ENCODE data around the gene ISX.
A peak's percentile ranks its signal among the peaks of the same experiment; 100 is the strongest.

ISX gene

GRCh38 chr22:35065796-35066218 is at the start of gene ISX:
ISX (plus strand) TSS chr22:35066158; CDS start chr22:35067088, 930 bp downstream.
- peaks cover 76% of the 10 kb centered on the region for H3K27me3 Mint-ChIP-seq (ENCODE audit: low read depth, poor library complexity)
- H3K9me3 Mint-ChIP-seq = peaks cover under 1% of the 10 kb centered on the region
- no peaks in the 10 kb centered on the region for H3K36me3 Mint-ChIP-seq (ENCODE audit: low read depth)
- TF ChIP-seq CTCF (IDR thresholded peaks at IDR 0.05) = no peak
- H3K4me1 Mint-ChIP-seq = peaks cover 43% of the 10 kb centered on the region
- peak; percentile 31 for DNase-seq
- peak within 1 kb of the TSS; percentile 38 for H3K27ac Mint-ChIP-seq
- H3K4me3 Mint-ChIP-seq = peak within 1 kb of the TSS; percentile 55

GRCh38 chr22:35016909-35017308 is 49.0 kb upstream of the ISX start:
- H3K4me1 Mint-ChIP-seq = peaks cover 15% of the 10 kb centered on the region
- no peak for DNase-seq
- H3K27me3 Mint-ChIP-seq (ENCODE audit: low read depth, poor library complexity) = peaks cover 19% of the 10 kb centered on the region
- TF ChIP-seq CTCF (IDR thresholded peaks at IDR 0.05) = no peak
- H3K27ac Mint-ChIP-seq = no peak overlapping the region
- no peaks in the 10 kb centered on the region for H3K9me3 Mint-ChIP-seq
- no peak overlapping the region for H3K4me3 Mint-ChIP-seq
- no peaks in the 10 kb centered on the region for H3K36me3 Mint-ChIP-seq (ENCODE audit: low read depth)

- Mint-ChIP-seq H3K4me3 (no peak overlapping the region), H3K4me1 (peaks cover 19% of the 10 kb centered on the region), H3K27me3 (ENCODE audit: low read depth, poor library complexity) (peaks cover 33% of the 10 kb centered on the region), H3K9me3 (peaks cover under 1% of the 10 kb centered on the region), H3K27ac (no peak overlapping the region), H3K36me3 (ENCODE audit: low read depth) (no peaks in the 10 kb centered on the region)
- TF ChIP-seq CTCF (IDR thresholded peaks at IDR 0.05) = no peak
- no peak for DNase-seq
Measured at GRCh38 chr22:35018995-35019394, 47.0 kb upstream of the ISX start.

- no peak for TF ChIP-seq CTCF (IDR thresholded peaks at IDR 0.05)
- Mint-ChIP-seq H3K9me3 (peaks cover 4% of the 10 kb centered on the region), H3K27me3 (ENCODE audit: low read depth, poor library complexity) (peaks cover 30% of the 10 kb centered on the region), H3K4me3 (no peak overlapping the region), H3K27ac (no peak overlapping the region), H3K4me1 (peaks cover 22% of the 10 kb centered on the region), H3K36me3 (ENCODE audit: low read depth) (no peaks in the 10 kb centered on the region)
- DNase-seq = no peak
Measured at GRCh38 chr22:35020517-35020916, 45.4 kb upstream of the ISX start.

- DNase-seq = no peak
- Mint-ChIP-seq H3K36me3 (ENCODE audit: low read depth) (no peaks in the 10 kb centered on the region), H3K27me3 (ENCODE audit: low read depth, poor library complexity) (peaks cover 34% of the 10 kb centered on the region), H3K4me3 (no peak overlapping the region), H3K27ac (no peak overlapping the region), H3K9me3 (peaks cover 10% of the 10 kb centered on the region), H3K4me1 (peaks cover 22% of the 10 kb centered on the region)
- no peak for TF ChIP-seq CTCF (IDR thresholded peaks at IDR 0.05)
Measured at GRCh38 chr22:35021161-35021560, 44.8 kb upstream of the ISX start.

- peaks cover 36% of the 10 kb centered on the region for H3K27me3 Mint-ChIP-seq (ENCODE audit: low read depth, poor library complexity)
Measured at GRCh38 chr22:35022291-35022690, 43.7 kb upstream of the ISX start.

More at GRCh38 chr22:35022291-35022690, 43.7 kb upstream of the ISX start:
- peaks cover 22% of the 10 kb centered on the region for H3K4me1 Mint-ChIP-seq
- DNase-seq = no peak
- H3K4me3 Mint-ChIP-seq = no peak overlapping the region
- no peak for TF ChIP-seq CTCF (IDR thresholded peaks at IDR 0.05)
- no peaks in the 10 kb centered on the region for H3K36me3 Mint-ChIP-seq (ENCODE audit: low read depth)
- H3K27ac Mint-ChIP-seq = no peak overlapping the region
- H3K9me3 Mint-ChIP-seq = peaks cover 19% of the 10 kb centered on the region

All from nephron progenitor cell (in vitro differentiated cells).